NCI-H1092 (cell line): Measurements from ENCODE around the gene C16orf90.
"Not testable (repeated sequence)": the region's sequence is repeated elsewhere in the genome, so short reads cannot be mapped to it uniquely, and the experiment has no call there.

Source experiments
- DNase-seq: peaks from one replicate; lab custom pipeline; 2025; lab: John Stamatoyannopoulos, UW

The C16orf90 gene

DNA sequence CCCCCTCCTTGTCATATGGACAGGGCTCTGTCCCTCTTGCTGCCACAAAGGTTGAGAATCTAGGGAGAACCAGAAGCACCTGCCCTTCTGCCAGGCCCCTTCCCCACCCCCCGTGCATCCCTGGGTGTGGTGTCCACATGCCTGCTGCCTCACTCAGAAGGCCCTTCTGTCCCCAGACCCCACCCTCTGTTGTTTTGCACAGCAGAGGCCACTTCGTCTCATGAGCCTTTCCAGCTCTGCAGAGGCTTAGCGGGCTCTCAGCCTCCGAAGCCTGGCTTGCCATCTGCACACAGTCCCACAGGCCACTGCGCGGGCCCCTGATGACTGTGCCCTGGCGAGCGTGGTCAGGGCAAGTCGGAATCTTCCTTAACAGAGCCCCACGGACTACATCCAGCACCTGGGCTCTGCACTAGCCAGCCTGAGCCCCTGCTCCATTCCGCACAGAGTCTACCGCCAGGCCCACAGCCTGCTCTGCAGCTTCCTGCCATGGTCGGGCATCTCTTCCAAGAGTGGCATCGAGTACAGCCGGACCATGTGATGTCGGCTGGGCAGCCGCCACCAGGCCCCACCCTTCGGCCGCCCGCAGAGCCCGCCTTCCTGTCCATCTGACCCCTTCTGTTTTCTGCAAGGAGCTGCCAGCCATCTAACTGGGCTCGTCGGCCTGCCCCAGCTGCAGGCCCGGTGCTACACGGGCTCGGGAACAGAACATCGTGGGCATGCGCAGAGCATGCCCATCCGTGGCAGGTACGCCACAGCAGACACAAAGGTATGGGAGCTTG is 10.8 kb downstream of the C16orf90 start:
- DNase-seq, result no peak

DNA sequence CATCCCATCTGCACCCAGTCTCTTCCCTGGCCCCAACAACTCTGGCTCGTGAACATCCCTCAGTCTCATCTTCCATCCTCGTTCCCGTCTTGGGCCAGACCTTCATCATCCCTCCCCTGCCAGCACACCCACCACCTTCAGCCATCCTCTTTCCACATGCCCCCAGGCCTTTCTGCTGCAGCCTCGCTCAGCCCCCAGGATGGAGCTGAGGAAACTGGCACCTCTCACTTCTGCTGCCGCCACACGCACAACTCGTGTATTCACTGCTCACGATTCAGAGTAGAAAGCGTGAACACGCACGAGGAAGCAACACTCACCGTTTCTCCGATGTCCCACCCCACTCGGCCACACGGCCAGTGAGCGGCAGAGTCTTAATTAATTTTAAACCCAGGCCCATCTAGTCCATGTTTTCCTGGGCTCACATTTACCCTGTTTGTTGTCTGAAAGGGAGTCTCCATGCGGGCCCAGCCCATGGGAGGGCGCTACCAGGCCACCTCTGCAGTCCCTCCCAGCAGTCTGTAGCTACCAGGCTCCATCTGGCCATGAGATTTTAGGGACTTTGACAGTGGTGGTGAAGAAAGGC is 12.5 kb downstream of the C16orf90 start:
- no peak for DNase-seq

DNA sequence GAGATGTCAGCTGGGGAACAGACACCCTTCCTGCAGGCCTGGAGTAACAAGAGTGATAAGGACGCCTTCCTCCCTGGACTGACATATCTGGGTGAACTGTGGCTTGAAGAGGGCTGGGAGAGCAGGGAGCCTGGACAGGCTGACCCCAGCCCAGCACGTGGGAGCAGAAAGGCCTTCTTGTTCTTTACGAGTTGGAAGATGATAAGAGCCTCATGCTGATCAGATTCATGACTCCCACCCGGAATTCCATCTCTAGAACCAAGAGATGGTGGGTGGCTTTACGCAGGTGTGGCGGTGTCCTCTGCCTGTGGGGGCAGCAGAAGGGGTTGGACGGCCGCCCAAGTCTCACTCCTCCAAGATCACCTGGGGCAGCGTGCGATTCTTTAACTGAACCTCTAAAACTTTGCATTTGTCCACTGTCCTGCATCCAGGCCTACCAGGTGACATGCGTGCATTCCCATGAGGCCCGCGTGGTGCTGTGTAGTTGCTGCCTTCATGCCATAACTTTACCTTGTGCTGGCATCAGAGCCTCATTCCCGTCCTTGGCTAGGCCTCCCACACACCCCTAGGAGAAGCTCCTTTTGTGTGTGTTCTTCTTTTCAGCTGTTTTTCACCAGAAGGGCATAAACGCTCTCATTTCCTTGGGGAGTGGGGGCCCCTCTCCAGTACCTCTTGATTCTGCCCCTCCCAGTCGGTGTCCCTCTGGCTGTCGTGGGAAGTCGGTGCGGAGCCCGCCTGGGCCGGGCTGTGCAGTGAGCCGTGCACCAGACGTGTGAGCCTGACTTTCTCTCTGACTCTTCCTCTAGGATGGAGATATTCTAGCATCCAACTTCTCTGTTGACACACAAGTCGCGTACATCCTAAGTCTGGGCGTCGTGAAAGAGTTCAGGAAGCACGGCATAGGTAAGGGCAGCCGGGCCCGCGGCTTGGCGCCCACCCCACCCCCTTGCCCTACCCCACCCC is 13.3 kb downstream of the C16orf90 start:
- DNase-seq, result no peak

DNA sequence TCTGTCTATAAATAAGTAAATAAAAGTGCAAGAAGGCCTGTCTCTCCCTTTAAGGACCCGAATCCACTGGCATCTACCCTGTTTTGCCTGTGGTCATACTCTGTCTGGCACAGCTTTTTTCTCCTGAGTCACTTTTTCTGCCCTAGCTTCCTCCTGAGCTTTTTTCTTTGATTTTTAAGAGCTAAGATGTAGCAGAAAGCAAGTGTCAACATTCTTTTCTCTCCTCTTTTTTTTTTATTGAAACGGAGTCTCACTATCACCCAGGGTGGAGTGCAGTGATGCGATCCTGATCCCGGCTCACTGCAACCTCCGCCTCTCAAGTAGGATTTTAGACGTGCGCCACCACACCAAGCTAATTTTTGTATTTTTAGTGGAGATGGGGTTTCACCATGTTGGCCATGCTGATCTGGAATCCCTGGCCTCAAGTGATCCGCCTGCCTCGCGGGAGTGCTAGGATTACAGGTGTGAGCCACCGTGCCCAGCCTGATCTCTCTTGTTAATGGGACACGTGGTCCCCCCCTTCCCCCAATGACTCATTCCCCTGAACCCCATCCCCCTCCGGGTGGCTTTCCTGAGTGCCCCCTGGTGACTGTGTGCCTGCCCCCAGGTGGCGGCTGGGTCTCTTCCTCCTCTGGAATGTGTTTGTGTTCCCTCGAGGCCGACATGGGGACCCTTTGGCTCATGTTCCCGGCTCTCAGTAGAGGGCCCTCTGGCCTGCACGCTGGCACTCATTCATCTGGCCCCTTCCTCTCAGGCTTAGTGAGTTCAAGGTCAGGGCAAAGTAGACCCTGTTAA is 14.2 kb downstream of the C16orf90 start:
- DNase-seq, result no peak

DNA sequence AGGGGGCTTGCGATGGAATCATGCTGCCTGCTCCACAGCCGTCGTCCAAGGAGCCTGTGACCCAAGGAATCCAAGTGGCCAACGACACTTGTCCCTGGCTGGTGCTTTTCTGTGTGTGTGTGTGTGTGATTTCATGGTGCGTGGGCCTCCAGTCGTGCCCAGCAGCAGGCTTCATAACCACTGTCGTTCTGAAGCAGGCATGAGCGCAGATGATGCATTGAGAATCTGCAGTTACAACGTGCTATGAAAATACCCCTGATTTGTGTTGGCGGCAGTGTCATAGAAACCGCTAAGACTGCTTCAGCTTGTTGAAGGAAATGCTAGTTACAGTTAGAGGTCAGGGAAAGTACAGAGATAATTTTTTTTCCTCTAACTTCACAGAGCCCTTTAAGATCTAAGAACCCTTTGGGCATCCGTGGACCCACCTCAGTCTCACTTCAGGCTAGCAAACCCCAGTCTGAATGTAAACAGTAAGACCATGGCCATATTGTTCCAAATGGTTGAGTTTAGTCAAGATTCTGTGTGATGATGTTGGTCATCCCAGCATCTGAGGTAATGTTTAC is 15.6 kb downstream of the C16orf90 start:
- DNase-seq, result no peak

DNA sequence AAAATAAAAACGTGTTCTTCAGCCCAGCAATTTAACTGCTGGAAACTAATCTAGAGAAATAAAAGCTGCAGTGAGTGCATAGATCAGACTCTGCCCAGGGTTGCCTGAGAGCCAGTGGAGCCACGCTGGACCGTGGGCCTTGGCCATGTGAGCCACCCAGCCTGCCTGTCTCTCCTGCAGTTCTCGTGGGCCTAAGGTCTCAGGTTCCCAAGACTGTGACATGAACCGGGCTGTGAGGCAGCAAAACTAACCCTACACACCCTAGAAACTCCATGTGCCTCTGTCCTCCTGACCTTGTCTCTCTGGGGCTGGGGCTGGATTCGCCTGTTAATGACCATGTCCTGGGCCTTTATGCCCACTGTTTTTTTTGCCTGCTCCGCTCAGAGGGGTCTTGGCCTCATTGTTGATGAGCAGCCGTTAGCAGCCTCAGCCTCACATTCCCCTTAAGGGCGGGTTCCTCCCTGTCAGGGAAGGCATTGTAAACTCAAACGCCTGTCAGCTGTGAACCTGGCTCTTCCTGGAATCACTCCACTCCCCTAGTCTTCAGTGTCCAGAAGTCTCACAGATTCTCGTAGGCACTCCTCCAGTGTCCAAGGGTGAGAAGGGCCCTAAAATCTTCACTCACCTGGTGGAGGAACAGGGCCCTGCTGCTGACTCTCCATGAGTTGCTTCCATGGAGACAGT is 16.9 kb downstream of the C16orf90 start:
- DNase-seq, result no peak

DNA sequence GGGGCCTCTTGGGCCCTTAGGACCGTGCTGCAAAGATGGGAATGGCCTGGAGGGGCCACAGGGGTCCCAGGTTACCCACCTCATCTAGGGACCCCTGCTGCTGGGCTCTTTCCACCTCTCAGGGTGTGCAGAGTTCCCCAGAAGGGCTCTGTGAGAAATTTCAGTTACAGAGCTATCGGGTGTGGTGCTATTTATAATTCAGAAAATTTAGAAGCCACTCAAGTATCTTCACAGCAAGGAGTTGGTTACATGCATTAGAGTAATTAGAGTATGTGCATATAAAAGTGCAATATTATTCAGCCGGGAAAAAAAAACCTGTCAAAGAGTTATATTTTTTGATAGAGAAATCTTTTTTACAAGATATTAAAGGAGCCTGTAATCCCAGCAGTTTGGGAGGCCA is 18.9 kb downstream of the C16orf90 start:
- DNase-seq, result no peak

DNA sequence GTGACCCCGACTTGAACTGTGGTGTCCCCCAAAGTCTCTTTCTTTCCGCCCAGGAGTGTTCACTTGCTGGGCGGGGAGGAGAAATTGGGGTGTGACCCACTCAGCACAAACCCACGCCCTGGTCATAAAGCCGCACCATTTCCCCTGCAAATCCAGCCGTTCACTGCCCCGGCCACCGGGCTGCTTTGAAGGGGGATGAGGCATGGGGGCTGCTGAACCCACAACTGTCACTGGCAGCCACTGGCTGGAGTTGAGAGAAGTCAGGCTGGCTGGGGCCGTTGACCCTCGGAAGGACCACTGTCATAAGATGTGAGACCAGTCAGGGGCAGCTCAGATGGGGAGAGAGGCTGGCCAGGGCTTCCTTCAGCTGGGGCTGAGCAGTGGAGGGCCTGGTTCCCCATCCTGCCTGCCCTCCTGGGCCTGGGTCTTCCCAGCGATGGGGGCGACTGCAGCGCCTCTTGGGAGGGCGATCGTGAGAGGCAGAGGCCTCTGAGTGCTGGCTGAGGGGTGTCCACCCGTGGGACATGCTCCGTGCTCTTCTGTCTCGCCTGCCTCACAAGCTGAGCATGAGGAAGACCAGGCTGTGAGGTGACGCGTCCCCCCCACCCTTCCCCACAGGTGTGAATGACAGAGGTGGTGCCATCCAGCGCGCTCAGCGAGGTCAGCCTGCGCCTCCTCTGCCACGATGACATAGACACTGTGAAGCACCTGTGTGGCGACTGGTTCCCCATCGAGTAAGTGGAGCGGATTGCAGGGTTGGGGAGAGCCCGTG is 19.5 kb downstream of the C16orf90 start:
- DNase-seq, result no peak

DNA sequence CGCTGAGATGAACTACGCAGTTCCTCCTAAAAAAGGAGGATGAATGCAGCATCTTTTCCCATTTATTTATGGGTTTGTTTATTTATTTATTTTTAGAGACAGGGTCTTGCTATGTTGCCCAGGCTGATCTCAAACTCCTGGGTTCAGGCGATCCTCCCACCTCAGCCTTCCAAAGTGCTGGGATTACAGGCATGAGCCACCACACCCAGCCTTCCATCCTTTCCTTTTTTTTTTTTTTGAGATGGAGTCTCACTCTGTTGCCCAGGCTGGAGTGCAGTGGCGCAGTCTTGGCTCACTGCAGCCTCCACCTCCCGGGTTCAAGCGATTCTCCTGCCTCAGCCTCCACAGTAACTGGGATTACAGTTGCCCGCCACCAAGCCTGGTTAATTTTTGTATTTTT is 20.4 kb downstream of the C16orf90 start:
- not testable (repeated sequence) for DNase-seq

DNA sequence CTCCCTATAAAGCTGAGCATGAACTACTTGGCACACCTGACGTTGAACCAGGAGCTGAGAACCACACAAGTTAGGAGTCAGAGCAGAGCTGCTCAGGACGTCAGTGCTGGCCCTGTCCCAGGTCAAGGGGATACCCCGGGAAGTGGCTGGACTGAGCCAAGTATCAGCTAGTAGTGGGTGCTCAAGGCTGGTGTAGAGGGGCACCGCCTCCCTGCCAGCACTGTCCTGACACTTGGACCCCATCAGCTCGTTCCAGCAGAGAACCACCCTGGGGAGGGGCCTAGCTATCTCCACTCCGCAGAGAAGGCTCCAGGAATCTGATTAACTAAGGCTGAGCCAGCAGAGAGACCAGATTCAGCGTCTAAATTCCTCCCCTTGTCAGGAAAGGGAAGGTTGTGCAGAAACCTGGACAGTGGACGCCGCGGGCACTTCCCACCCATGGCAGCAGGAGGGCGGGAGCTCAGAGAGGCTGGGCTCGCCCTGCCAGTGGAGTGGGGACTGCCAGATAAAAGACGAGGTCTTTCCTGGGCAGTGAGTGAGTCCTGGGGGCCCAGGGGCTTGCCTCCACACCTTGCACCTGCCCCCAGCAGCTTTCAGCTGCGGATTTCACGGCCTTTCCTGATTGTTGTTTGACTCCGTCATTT is 21.0 kb downstream of the C16orf90 start:
- DNase-seq, result no peak

DNA sequence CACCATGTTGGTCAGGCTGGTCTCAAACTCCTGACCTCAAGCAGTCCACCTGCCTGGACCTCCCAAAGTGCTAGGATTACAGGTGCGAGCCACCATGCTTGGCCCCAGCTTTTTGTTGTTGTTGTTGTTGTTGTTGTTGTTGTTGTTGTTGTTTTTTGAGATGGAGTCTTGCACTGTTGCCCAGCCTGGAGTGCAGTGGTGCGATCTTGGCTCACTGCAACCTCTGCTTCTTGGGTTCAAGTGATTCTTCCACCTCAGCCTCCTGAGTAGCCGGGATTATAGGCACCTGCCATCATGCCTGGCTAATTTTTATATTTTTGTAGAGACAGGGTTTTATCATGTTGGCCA is 21.7 kb downstream of the C16orf90 start:
- not testable (repeated sequence) for DNase-seq

DNA sequence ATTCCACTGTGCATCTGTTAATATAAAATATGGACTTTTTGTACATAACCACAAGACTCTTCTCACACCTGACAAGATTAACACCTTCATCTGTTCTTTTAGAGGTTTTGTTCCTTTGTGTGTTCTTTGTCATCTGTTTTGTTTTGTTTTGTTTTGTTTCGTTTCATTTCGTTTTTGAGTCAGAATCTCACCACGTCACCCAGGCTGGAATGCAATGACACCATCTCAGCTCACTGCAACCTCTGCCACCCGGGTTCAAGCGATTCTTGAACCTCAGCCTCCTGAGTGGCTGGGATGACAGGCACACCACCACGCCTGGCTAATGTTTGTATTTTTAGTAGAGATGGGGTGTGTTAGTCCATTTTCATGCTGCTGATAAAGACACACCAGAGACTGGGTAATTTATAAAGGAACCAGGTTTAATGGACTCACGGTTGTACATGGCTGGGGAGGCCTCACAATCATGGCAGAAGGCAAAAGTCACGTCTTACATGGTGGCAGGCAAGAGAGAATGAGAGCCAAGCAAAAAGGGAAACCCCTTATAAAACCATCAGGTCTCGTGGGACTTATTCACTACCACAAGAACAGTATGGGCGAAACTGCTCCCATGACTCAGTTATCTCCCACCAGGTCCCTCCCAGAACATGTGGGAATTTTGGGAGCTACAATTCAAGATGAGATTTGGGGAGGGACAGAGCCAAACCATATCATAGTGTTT is 22.3 kb downstream of the C16orf90 start:
- DNase-seq, result no peak

DNA sequence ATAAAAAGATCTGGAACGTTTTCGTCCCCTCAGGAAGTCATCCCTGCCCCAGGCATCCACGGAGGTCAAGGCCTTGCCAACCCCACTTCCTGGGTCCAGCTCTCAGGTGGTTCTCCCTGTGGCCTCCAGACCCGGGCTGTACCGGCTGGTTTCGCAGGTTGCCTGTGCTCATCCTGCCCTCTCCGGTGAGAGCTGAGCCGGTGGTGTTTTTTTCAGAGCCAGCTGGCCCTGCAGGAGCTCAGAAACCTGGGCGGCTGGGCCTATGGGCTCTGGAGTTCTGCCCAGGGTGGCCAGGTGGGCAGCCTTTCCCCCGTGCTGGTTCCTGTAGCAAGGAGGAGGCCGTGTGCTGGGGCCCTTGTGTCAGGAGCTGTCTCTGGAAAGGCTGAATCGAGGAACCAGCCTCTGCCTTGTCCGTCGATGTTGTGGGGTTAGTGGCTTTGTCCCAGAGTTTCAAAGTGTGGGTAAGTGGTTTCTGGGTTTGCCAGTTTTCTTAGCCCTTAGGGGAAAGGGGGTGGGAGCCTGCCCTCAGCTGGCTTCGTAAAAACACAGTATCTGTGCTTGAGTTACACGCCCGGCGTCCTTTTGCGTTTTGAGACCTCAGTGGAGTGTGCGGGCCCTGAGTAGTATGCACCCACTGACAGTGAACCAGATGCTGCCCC is 23.6 kb downstream of the C16orf90 start:
- no peak for DNase-seq

DNA sequence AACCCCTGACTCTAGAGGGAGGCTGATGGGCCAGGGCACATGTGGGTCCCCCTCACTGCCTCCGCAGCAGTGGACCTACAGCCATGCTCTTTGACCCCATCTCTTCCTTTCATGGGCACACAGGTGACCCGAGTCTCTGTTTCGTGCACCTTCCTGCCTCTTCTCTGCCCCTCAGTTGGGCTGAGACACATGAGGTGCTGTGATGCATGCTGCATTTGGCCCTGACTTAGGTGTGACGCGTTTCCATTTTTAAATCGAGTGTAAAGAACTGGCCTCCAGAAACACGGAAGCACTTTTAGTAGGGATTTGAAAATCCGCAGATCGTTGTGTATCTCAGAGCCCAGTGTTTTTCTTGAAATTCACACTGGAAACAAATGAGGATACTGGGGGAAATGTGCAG is 24.6 kb downstream of the C16orf90 start:
- no peak for DNase-seq

DNA sequence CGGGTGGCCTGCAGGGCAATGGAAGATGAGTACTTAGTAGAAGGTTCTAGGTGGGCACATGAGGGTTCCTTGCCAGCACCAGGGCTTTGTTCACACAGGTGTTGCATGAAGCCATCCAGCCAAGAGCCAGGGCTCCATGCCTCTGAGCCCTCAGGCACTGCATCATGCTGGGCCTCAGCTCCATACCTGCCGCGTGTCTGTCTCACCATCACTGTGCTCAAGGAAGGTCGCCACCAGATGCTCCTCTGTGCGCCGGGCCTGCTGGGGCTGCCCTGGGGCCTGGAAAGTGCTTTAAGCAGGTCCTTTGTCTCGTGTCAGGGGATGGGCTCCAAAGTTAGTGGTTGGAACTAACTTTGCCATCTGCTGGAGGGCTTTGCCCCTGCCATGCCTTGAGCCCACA is 25.6 kb downstream of the C16orf90 start:
- DNase-seq, result no peak

DNA sequence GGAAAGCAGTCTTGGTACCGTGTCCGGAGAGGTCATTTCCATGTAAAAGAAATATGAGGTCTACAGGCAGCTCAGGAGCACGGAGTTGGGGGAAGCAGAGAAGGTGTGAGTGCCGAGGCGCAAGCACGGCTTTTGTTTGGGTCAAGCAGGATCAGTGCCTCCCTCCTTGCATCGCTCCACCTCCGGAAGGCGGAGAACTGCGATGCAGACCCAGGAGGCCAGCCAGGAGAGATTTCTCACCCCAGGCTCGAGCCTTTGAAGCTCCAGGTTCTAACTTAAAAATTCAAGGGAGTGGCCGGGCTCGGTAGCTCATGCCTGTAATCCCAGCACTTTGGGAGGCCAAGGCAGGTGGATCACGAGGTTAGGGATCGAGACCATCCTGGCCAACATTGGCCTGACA is 26.8 kb downstream of the C16orf90 start:
- no peak for DNase-seq

DNA sequence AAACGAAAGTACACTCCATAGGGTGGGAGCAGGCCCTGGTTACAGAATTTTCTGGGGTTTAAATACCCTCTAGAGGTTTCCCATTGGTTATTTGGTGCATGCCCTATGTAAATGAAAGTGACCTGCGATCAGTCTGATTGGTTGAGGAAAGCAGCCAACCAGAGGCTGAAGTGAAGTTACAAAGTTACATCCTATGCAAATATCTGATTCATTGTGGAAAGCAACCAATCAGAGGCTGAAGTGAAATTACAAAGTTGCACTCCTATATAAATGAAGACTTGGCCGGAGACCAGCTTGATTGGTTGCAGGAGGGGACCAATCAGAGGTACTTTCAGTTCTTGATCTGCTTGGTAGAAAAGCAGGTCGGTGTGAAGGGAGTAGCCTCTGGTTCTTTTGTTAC is 27.4 kb downstream of the C16orf90 start:
- DNase-seq, result no peak

DNA sequence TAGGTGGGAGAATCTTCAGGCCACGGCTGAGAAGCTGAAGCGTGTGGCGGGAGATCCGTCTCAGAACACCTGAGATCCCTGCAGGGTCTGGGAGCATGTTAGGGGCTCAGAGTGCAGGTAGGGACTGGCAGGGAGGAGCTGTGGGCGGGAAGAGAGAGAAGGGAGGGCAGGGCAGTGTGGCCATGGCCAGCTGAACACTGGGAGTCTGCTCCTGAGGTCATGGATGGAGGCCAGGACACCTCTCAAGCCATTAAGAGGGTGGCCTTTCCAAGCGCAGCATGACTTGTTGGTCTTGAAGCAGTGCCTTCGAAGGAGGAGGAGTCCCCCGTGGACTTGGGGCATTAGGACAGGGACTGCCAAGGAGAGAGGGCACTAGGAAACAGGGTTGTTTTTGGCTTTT is 28.1 kb downstream of the C16orf90 start:
- DNase-seq, result no peak
